ENCODE measurements around the gene RNPEPL1.
A peak's percentile ranks its signal among the peaks of the same experiment; 100 is the strongest.

The RNPEPL1 gene

GRCh38 chr2:240588669-240589068, 20.4 kb downstream of the RNPEPL1 start:
- DNase-seq (ENCODE audit: low read depth): no peak
- no peak overlapping the region for H3K4me3 ChIP-seq (ENCODE audit: low read depth, low read length)
- no peak for TF ChIP-seq CTCF (IDR thresholded peaks at IDR 0.05; ENCODE audit: low read depth, low read length)
- TF ChIP-seq MAX (IDR thresholded peaks at IDR 0.05; ENCODE audit: low read depth, low read length): no peak
- TF ChIP-seq MYC (IDR thresholded peaks at IDR 0.05; ENCODE audit: low read depth, low read length): no peak
- TF ChIP-seq POLR2A (IDR thresholded peaks at IDR 0.05; ENCODE audit: extremely low read depth, insufficient read length): no peak

GRCh38 chr2:240589375-240589774, 21.1 kb downstream of the RNPEPL1 start:
- no peak for TF ChIP-seq MYC (IDR thresholded peaks at IDR 0.05; ENCODE audit: low read depth, low read length)
- no peak for TF ChIP-seq CTCF (IDR thresholded peaks at IDR 0.05; ENCODE audit: low read depth, low read length)
- TF ChIP-seq MAX (IDR thresholded peaks at IDR 0.05; ENCODE audit: low read depth, low read length): no peak
- TF ChIP-seq POLR2A (IDR thresholded peaks at IDR 0.05; ENCODE audit: extremely low read depth, insufficient read length): no peak
- H3K4me3 ChIP-seq (ENCODE audit: low read depth, low read length): no peak overlapping the region
- DNase-seq (ENCODE audit: low read depth): peak; percentile 35

GRCh38 chr2:240589850-240590525, 21.7 kb downstream of the RNPEPL1 start:
- TF ChIP-seq CTCF (IDR thresholded peaks at IDR 0.05; ENCODE audit: low read depth, low read length): no peak
- no peak for TF ChIP-seq MYC (IDR thresholded peaks at IDR 0.05; ENCODE audit: low read depth, low read length)
- TF ChIP-seq POLR2A (IDR thresholded peaks at IDR 0.05; ENCODE audit: extremely low read depth, insufficient read length): no peak
- no peak for TF ChIP-seq MAX (IDR thresholded peaks at IDR 0.05; ENCODE audit: low read depth, low read length)
- DNase-seq (ENCODE audit: low read depth): no peak
- H3K4me3 ChIP-seq (ENCODE audit: low read depth, low read length): no peak overlapping the region

- TF ChIP-seq CTCF (IDR thresholded peaks at IDR 0.05; ENCODE audit: low read depth, low read length) (no peak), MYC (IDR thresholded peaks at IDR 0.05; ENCODE audit: low read depth, low read length) (no peak), MAX (IDR thresholded peaks at IDR 0.05; ENCODE audit: low read depth, low read length) (no peak), POLR2A (IDR thresholded peaks at IDR 0.05; ENCODE audit: extremely low read depth, insufficient read length) (no peak)
- DNase-seq (ENCODE audit: low read depth): no peak
- H3K4me3 ChIP-seq (ENCODE audit: low read depth, low read length): no peak overlapping the region
These were observed 22.4 kb downstream of the RNPEPL1 start for GRCh38 chr2:240590681-240591111.

- no peak for TF ChIP-seq MAX (IDR thresholded peaks at IDR 0.05; ENCODE audit: low read depth, low read length)
- no peak for TF ChIP-seq CTCF (IDR thresholded peaks at IDR 0.05; ENCODE audit: low read depth, low read length)
- DNase-seq (ENCODE audit: low read depth): no peak
- H3K4me3 ChIP-seq (ENCODE audit: low read depth, low read length): no peak overlapping the region
These were observed 22.9 kb downstream of the RNPEPL1 start for GRCh38 chr2:240591226-240591625.

Measured in NB4 (cell line).